WERI-Rb-1 (cell line): ENCODE measurements around the gene EBF3.

Experiments used
- DNase-seq: peaks from one replicate; pipeline ENCODE4 v3.0.0-alpha.2; 2020
- H3K27ac ChIP-seq: fragments of 250-450 bp; sonication (Bioruptor Pico); 2 replicates; pipeline ENCODE4 v1.5.1; 2020; ENCODE audit warnings: mild to moderate bottlenecking, moderate library complexity
- H3K27me3 ChIP-seq: fragments of 250-450 bp; sonication (Bioruptor Pico); 2 replicates; pipeline ENCODE4 v1.5.1; 2021; ENCODE audit warnings: mild to moderate bottlenecking, low read depth, moderate library complexity; ENCODE audit not compliant: insufficient read depth, severe bottlenecking
- H3K36me3 ChIP-seq: fragments of 250-450 bp; sonication (Bioruptor Pico); 2 replicates; pipeline ENCODE4 v1.5.1; 2020; ENCODE audit warnings: mild to moderate bottlenecking, moderate library complexity
- H3K4me3 ChIP-seq: 2 replicates; pipeline ENCODE4 v1.5.1; 2011; ENCODE audit warnings: low read depth, mild to moderate bottlenecking, control low read depth, low read length
- H3K9me3 ChIP-seq: fragments of 250-450 bp; sonication (Bioruptor Pico); 2 replicates; pipeline ENCODE4 v1.5.1; 2021; ENCODE audit warnings: mild to moderate bottlenecking, moderate library complexity; ENCODE audit not compliant: severe bottlenecking
- CTCF ChIP-seq: IDR thresholded peaks from 2 replicates; pipeline ENCODE4 v1.5.1; 2011; ENCODE audit warnings: low read depth, mild to moderate bottlenecking, control low read depth, inconsistent platforms, low read length

Gene EBF3

GRCh38 chr10:129954492-129955315, 9.4 kb downstream of the EBF3 start:
- Histone ChIP-seq H3K9me3 (no peaks in the 10 kb centered on the region), H3K36me3 (no peaks in the 10 kb centered on the region), H3K4me3 (no peak overlapping the region), H3K27ac (no peak overlapping the region), H3K27me3 (peaks cover 11% of the 10 kb centered on the region)
- no peak for TF ChIP-seq CTCF
- no peak for DNase-seq

DNA sequence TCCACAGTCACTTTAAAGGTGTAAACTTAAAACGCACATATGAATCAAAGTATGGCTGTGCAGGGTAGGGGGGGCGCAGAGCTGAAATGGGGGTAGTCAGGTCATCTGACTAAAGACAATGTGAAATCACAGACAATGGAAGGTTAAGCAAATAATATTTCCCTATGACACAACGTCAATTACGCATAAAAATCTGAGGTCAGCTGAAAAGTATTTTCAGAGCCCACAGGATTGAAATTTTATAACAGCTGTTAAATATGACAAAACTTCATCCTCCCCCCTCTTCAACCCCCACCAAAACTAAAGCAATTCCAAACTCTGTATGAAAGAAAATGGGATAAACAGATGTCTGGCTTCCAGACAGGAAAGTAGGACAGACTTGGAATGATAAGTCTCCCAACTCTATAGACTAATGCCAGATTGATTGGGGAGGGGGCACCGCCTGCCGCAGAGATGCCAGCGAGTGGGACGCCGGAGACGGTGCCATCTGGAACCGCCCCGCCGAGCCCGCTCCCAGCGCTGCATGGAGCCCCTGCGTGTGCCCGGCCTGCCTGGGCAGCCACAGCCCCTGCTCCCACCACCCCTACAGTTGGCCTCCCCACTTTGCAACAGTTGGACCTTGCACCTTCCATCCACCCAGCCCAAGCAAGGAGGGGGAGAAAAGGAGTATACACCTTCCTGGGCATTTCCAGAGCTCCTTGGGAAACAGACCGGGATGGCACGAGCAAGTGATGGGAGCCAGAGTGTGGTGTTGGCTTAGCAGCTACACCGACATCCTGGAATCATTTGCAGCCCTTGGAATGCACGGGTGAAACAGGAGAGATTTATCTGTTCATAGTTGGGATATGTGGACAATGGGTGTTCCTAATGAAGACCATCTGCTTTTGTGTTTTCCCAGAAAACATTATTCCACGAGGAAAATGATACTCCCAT, 10.7 kb downstream of the EBF3 start:
- TF ChIP-seq CTCF = no peak
- no peak overlapping the region for H3K27ac ChIP-seq
- DNase-seq = no peak
- no peaks in the 10 kb centered on the region for H3K9me3 ChIP-seq
- no peak overlapping the region for H3K4me3 ChIP-seq
- H3K36me3 ChIP-seq = no peaks in the 10 kb centered on the region
- no peaks in the 10 kb centered on the region for H3K27me3 ChIP-seq

DNA sequence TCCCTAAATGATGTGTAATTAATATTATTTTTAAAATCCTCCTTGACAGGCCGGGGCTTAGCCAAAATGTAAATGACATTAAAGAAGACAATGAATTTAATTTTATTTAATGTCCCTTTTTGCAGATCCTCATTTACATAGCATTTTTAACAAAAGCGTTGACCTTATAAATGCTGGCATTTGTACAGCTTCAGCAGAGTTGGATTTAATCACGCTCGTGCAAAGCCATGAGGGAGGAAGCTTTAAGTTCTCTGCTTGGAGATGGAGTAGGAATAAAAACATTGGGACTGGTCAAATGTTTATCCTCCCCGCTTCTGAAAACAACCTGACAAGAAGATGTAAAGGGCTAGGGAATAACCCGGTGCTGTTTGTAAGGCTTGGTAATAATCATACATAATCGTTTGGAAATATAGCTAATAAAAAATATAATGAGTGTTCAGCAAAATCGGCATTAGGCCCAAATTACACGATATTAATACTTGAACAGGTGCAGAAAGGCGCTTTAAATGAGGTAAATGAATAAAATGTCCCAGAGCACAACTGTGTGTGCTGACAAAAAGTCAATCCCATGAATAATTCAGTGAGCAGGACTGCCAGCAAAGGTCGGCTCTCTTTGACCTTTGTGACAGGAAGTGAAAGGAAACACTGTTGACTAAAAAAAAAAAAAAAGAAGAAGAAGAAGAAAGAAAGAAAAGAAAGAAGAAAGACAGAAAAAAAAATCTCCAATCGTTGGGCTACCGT, 11.5 kb downstream of the EBF3 start:
- no peaks in the 10 kb centered on the region for H3K36me3 ChIP-seq
- DNase-seq = no peak
- H3K4me3 ChIP-seq = no peak overlapping the region
- no peaks in the 10 kb centered on the region for H3K27me3 ChIP-seq
- TF ChIP-seq CTCF = no peak
- no peak overlapping the region for H3K27ac ChIP-seq
- H3K9me3 ChIP-seq = no peaks in the 10 kb centered on the region

GRCh38 chr10:129951970-129952265, 12.2 kb downstream of the EBF3 start:
- no peak overlapping the region for H3K4me3 ChIP-seq
- no peak for TF ChIP-seq CTCF
- no peak for DNase-seq
- no peak overlapping the region for H3K27ac ChIP-seq
- no peaks in the 10 kb centered on the region for H3K36me3 ChIP-seq
- H3K9me3 ChIP-seq = no peaks in the 10 kb centered on the region
- H3K27me3 ChIP-seq = no peaks in the 10 kb centered on the region

DNA sequence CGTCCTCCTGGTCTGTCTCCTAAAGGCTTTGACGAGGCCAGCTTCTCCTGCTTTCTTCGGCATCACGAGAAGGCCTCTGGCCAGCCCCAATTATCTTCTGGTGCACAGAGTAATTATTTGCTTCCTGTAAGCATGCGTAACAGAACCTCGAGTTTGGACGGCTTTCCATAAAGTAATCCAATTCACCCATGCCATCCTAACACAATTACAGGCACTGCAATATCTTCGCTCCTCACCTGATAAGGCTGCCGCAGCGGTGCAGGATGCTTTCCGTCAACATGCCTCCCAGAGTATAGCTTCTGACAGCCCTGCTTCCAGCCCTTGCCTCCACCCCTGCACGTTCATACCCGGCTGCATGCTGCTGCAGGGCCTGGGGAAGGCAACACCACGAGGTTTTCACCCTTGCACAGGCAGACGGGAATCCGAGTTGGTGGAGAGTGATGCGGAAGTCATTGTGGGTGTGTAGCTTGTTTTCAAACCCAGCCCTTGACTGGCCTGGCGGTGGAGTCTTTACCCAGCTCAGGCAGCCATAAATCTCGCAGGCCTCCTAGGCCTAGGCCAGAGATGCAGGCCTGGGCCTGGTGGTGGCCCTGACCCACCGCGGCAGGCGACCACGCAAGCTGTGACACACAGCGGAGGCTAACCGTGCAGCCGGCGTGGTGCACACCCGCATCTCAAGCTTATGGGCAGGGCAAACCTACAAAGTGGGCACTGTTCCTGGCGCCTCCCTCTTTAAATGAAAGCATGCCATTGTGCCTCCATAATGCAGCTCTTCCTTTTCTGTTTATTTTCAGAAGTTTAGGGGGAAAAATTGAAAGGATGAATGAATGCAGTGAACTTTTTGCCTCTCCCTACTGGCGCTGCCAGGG, 12.7 kb downstream of the EBF3 start:
- H3K9me3 ChIP-seq = no peaks in the 10 kb centered on the region
- no peak overlapping the region for H3K4me3 ChIP-seq
- no peak overlapping the region for H3K27ac ChIP-seq
- H3K27me3 ChIP-seq = no peaks in the 10 kb centered on the region
- no peak for TF ChIP-seq CTCF
- H3K36me3 ChIP-seq = no peaks in the 10 kb centered on the region
- DNase-seq = no peak
